ENCODE results near the gene SLC17A5.
"Not testable (repeated sequence)": the region's sequence is repeated elsewhere in the genome, so short reads cannot be mapped to it uniquely, and the experiment has no call there.

SLC17A5 gene

DNA sequence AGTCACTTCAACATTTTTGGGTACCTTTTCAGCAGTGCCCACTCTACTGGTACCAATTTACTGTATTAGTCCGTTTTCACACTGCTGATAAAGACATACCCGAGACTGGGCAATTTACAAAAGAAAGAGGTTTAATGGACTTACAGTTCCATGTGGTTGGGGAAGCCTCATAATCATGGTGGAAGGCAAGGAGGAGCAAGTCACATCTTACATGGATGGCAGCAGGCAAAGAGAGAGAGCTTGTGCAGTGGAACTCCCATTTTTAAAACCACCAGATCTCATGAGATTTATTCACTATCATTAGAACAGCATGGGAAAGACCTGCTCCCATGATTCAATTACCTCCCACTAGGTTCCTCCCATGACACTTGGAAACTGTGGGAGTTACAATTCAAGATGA is 29.8 kb upstream of the SLC17A5 start:
- not testable (repeated sequence) for H3K36me3 ChIP-seq (ENCODE audit: control insufficient read depth, insufficient read depth, low read length); H3K9ac ChIP-seq (ENCODE audit: low read depth, low read length); H3K4me1 ChIP-seq (ENCODE audit: control insufficient read depth, insufficient read depth, low read length); H3K9me3 ChIP-seq (ENCODE audit: control insufficient read depth, insufficient read depth, low read length); H3K27me3 ChIP-seq (ENCODE audit: control insufficient read depth, insufficient read depth, low read length); H3K4me3 ChIP-seq (ENCODE audit: low read depth, low read length)

DNA sequence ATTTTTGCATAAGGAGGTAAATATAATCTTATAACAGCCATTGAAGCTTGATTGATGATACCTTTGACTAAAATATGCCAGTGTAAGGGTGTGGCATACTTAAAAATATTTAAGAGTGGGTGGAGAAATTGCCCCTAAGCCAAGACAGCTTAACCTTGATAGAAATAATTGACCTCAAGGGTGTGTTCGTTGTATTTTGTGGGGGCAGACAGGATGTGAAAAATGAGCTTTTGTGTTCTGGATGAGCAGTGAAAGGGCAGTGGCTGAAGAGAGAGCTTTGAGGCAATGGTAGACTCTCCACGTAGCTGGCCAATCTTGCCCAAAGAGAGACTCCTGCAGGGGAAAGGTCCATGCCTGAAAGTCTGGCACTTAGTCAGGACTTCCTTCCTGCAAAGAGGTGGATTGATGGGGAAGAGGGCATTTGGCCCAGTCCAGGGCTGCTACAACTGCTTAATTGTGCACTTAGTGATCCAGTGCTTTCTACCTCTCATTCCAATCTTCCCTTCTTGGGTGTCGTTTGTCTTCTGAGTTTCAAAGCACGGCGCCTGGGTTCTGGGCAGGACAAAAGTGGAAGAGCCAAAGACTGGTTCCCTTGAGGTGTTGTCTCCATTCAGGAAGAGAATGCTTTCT is 26.6 kb upstream of the SLC17A5 start:
- Histone ChIP-seq H3K9ac (ENCODE audit: low read depth, low read length) (no peak overlapping the region), H3K27me3 (ENCODE audit: control insufficient read depth, insufficient read depth, low read length) (no peaks in the 10 kb centered on the region), H3K36me3 (ENCODE audit: control insufficient read depth, insufficient read depth, low read length) (no peaks in the 10 kb centered on the region), H3K4me1 (ENCODE audit: control insufficient read depth, insufficient read depth, low read length) (no peaks in the 10 kb centered on the region), H3K9me3 (ENCODE audit: control insufficient read depth, insufficient read depth, low read length) (no peaks in the 10 kb centered on the region), H3K4me3 (ENCODE audit: low read depth, low read length) (no peak overlapping the region)

- H3K27me3 ChIP-seq (ENCODE audit: control insufficient read depth, insufficient read depth, low read length); H3K4me1 ChIP-seq (ENCODE audit: control insufficient read depth, insufficient read depth, low read length); H3K4me3 ChIP-seq (ENCODE audit: low read depth, low read length); H3K9ac ChIP-seq (ENCODE audit: low read depth, low read length); H3K9me3 ChIP-seq (ENCODE audit: control insufficient read depth, insufficient read depth, low read length); H3K36me3 ChIP-seq (ENCODE audit: control insufficient read depth, insufficient read depth, low read length): not testable (repeated sequence)
Measured at GRCh38 chr6:73679846-73680245, 26.1 kb upstream of the SLC17A5 start.

GRCh38 chr6:73679009-73679408 is 25.2 kb upstream of the SLC17A5 start:
- no peak overlapping the region for H3K9ac ChIP-seq (ENCODE audit: low read depth, low read length)
- no peaks in the 10 kb centered on the region for H3K27me3 ChIP-seq (ENCODE audit: control insufficient read depth, insufficient read depth, low read length)
- no peaks in the 10 kb centered on the region for H3K4me1 ChIP-seq (ENCODE audit: control insufficient read depth, insufficient read depth, low read length)
- H3K4me3 ChIP-seq (ENCODE audit: low read depth, low read length), result no peak overlapping the region
- no peaks in the 10 kb centered on the region for H3K36me3 ChIP-seq (ENCODE audit: control insufficient read depth, insufficient read depth, low read length)
- H3K9me3 ChIP-seq (ENCODE audit: control insufficient read depth, insufficient read depth, low read length), result no peaks in the 10 kb centered on the region

DNA sequence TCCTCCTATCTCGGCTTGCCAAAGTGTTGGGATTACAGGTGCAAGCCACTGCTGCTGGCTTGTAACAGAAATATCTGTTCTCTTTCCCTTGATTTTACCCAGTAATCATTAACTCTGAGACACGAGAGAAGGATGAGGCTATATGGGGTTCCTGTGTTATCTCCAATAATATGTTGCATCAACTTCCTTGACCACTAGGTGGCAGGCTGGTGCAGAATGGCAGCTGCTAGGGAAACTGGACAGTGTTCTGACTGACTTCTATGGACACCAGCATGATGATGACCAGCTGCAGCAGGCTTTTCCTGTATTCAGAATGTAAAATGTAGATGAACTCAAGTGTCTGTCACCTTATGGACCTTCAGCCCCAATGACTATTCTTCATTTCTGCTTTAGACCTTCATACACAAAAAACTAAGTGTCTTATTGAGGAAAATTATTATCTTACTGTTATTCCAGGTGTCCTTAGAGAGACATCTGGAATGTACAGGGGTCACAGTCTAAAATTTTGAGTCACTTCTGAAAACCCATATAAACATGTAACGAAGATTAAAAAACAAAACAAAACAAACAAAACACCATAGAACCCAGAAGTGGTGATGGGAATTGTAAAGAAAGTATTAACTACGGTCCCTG is 21.8 kb upstream of the SLC17A5 start:
- no peaks in the 10 kb centered on the region for H3K4me1 ChIP-seq (ENCODE audit: control insufficient read depth, insufficient read depth, low read length)
- H3K9ac ChIP-seq (ENCODE audit: low read depth, low read length), result no peak overlapping the region
- H3K27me3 ChIP-seq (ENCODE audit: control insufficient read depth, insufficient read depth, low read length), result no peaks in the 10 kb centered on the region
- H3K4me3 ChIP-seq (ENCODE audit: low read depth, low read length), result no peak overlapping the region
- H3K9me3 ChIP-seq (ENCODE audit: control insufficient read depth, insufficient read depth, low read length), result no peaks in the 10 kb centered on the region
- H3K36me3 ChIP-seq (ENCODE audit: control insufficient read depth, insufficient read depth, low read length), result no peaks in the 10 kb centered on the region

GRCh38 chr6:73671911-73672685 is 18.3 kb upstream of the SLC17A5 start:
- no peaks in the 10 kb centered on the region for H3K36me3 ChIP-seq (ENCODE audit: control insufficient read depth, insufficient read depth, low read length)
- no peaks in the 10 kb centered on the region for H3K27me3 ChIP-seq (ENCODE audit: control insufficient read depth, insufficient read depth, low read length)
- H3K9me3 ChIP-seq (ENCODE audit: control insufficient read depth, insufficient read depth, low read length), result no peaks in the 10 kb centered on the region
- no peaks in the 10 kb centered on the region for H3K4me1 ChIP-seq (ENCODE audit: control insufficient read depth, insufficient read depth, low read length)
- H3K9ac ChIP-seq (ENCODE audit: low read depth, low read length), result no peak overlapping the region
- no peak overlapping the region for H3K4me3 ChIP-seq (ENCODE audit: low read depth, low read length)

- no peaks in the 10 kb centered on the region for H3K4me1 ChIP-seq (ENCODE audit: control insufficient read depth, insufficient read depth, low read length)
- no peaks in the 10 kb centered on the region for H3K9me3 ChIP-seq (ENCODE audit: control insufficient read depth, insufficient read depth, low read length)
- no peak overlapping the region for H3K9ac ChIP-seq (ENCODE audit: low read depth, low read length)
- no peak overlapping the region for H3K4me3 ChIP-seq (ENCODE audit: low read depth, low read length)
- no peaks in the 10 kb centered on the region for H3K36me3 ChIP-seq (ENCODE audit: control insufficient read depth, insufficient read depth, low read length)
- H3K27me3 ChIP-seq (ENCODE audit: control insufficient read depth, insufficient read depth, low read length), result no peaks in the 10 kb centered on the region
Measured at GRCh38 chr6:73669005-73669404, 15.2 kb upstream of the SLC17A5 start.

- H3K36me3 ChIP-seq (ENCODE audit: control insufficient read depth, insufficient read depth, low read length), result no peaks in the 10 kb centered on the region
- H3K4me3 ChIP-seq (ENCODE audit: low read depth, low read length), result no peak overlapping the region
- no peak overlapping the region for H3K9ac ChIP-seq (ENCODE audit: low read depth, low read length)
- H3K4me1 ChIP-seq (ENCODE audit: control insufficient read depth, insufficient read depth, low read length), result no peaks in the 10 kb centered on the region
- H3K9me3 ChIP-seq (ENCODE audit: control insufficient read depth, insufficient read depth, low read length), result no peaks in the 10 kb centered on the region
- H3K27me3 ChIP-seq (ENCODE audit: control insufficient read depth, insufficient read depth, low read length), result no peaks in the 10 kb centered on the region
Measured at GRCh38 chr6:73667798-73668197, 14.0 kb upstream of the SLC17A5 start.

GRCh38 chr6:73666393-73666792 is 12.6 kb upstream of the SLC17A5 start:
- H3K9me3 ChIP-seq (ENCODE audit: control insufficient read depth, insufficient read depth, low read length), result no peaks in the 10 kb centered on the region
- no peak overlapping the region for H3K9ac ChIP-seq (ENCODE audit: low read depth, low read length)
- H3K27me3 ChIP-seq (ENCODE audit: control insufficient read depth, insufficient read depth, low read length), result no peaks in the 10 kb centered on the region
- H3K4me3 ChIP-seq (ENCODE audit: low read depth, low read length), result no peak overlapping the region
- no peaks in the 10 kb centered on the region for H3K4me1 ChIP-seq (ENCODE audit: control insufficient read depth, insufficient read depth, low read length)
- no peaks in the 10 kb centered on the region for H3K36me3 ChIP-seq (ENCODE audit: control insufficient read depth, insufficient read depth, low read length)

- Histone ChIP-seq H3K36me3 (ENCODE audit: control insufficient read depth, insufficient read depth, low read length) (no peaks in the 10 kb centered on the region), H3K9me3 (ENCODE audit: control insufficient read depth, insufficient read depth, low read length) (no peaks in the 10 kb centered on the region), H3K9ac (ENCODE audit: low read depth, low read length) (no peak overlapping the region), H3K4me1 (ENCODE audit: control insufficient read depth, insufficient read depth, low read length) (no peaks in the 10 kb centered on the region), H3K27me3 (ENCODE audit: control insufficient read depth, insufficient read depth, low read length) (no peaks in the 10 kb centered on the region), H3K4me3 (ENCODE audit: low read depth, low read length) (no peak overlapping the region)
Measured at GRCh38 chr6:73665686-73666319, 12.0 kb upstream of the SLC17A5 start.

DNA sequence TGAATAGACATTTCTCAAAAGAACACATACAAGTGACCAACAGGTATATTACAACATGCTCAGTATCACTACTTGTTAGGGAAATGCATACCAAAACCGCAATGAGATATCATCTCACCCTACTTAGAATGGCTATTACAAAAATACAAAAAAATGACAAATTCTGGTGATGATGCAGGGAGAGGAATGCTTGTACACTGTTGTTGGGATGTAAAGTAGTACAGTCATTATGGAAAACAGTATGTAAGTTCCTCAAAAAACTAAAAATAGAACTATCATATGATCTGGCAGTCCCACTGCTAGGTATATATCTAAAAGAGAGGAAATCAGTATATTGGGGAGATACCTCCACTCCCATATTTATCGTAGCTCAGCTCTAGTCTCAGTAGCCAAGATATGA is 10.9 kb upstream of the SLC17A5 start:
- no peak overlapping the region for H3K9ac ChIP-seq (ENCODE audit: low read depth, low read length)
- H3K27me3 ChIP-seq (ENCODE audit: control insufficient read depth, insufficient read depth, low read length), result no peaks in the 10 kb centered on the region
- no peaks in the 10 kb centered on the region for H3K9me3 ChIP-seq (ENCODE audit: control insufficient read depth, insufficient read depth, low read length)
- H3K4me3 ChIP-seq (ENCODE audit: low read depth, low read length), result no peak overlapping the region
- H3K4me1 ChIP-seq (ENCODE audit: control insufficient read depth, insufficient read depth, low read length), result no peaks in the 10 kb centered on the region
- H3K36me3 ChIP-seq (ENCODE audit: control insufficient read depth, insufficient read depth, low read length), result no peaks in the 10 kb centered on the region

GRCh38 chr6:73657201-73657600 is 3.4 kb upstream of the SLC17A5 start:
- no peaks in the 10 kb centered on the region for H3K36me3 ChIP-seq (ENCODE audit: control insufficient read depth, insufficient read depth, low read length)
- H3K9me3 ChIP-seq (ENCODE audit: control insufficient read depth, insufficient read depth, low read length), result no peaks in the 10 kb centered on the region
- H3K4me1 ChIP-seq (ENCODE audit: control insufficient read depth, insufficient read depth, low read length), result peaks cover 8% of the 10 kb centered on the region
- H3K27me3 ChIP-seq (ENCODE audit: control insufficient read depth, insufficient read depth, low read length), result no peaks in the 10 kb centered on the region
- H3K9ac ChIP-seq (ENCODE audit: low read depth, low read length), result no peak overlapping the region
- H3K4me3 ChIP-seq (ENCODE audit: low read depth, low read length), result no peak overlapping the region

All from iPS-15b (cell line).